ENCODE data around the gene NRIP1. TPM values are rescaled to one million over a fixed set of nuclear protein-coding genes. Genes with fewer than 3 reads are reported as not detected.

Gene NRIP1
- total and polyA plus RNA-seq, 10 of the 15 experiments (the other 5 are each of a cell fraction or from before 2014, with no cell fraction given): 2.9 to 26.1 (median 9.3) TPM

DNA sequence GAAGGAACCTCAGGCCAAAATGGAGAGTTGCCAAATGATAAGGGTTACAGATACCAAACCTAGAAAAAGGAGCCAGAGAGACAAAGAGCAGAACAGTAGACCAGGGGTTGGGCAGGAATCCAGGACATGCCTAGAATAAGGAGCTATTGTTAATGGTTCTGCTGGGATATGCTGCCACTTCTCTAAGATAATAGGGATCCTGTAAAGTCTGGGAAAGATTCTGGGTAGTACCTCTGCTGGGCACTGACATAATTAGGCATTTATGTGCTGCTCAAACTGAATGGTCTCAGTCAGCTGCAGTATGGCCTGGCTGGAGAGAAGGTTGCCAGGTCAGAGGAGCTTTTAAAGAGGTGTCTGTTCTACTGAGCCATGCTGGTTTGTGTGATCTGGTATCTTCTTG, 19.9 kb upstream of the NRIP1 start (continued):
- TF ChIP-seq, protein P1, sequence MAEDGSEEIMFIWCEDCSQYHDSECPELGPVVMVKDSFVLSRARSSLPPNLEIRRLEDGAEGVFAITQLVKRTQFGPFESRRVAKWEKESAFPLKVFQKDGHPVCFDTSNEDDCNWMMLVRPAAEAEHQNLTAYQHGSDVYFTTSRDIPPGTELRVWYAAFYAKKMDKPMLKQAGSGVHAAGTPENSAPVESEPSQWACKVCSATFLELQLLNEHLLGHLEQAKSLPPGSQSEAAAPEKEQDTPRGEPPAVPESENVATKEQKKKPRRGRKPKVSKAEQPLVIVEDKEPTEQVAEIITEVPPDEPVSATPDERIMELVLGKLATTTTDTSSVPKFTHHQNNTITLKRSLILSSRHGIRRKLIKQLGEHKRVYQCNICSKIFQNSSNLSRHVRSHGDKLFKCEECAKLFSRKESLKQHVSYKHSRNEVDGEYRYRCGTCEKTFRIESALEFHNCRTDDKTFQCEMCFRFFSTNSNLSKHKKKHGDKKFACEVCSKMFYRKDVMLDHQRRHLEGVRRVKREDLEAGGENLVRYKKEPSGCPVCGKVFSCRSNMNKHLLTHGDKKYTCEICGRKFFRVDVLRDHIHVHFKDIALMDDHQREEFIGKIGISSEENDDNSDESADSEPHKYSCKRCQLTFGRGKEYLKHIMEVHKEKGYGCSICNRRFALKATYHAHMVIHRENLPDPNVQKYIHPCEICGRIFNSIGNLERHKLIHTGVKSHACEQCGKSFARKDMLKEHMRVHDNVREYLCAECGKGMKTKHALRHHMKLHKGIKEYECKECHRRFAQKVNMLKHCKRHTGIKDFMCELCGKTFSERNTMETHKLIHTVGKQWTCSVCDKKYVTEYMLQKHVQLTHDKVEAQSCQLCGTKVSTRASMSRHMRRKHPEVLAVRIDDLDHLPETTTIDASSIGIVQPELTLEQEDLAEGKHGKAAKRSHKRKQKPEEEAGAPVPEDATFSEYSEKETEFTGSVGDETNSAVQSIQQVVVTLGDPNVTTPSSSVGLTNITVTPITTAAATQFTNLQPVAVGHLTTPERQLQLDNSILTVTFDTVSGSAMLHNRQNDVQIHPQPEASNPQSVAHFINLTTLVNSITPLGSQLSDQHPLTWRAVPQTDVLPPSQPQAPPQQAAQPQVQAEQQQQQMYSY (CRISPR knock-in tag; IDR thresholded peaks at IDR 0.05): no peak
- TF ChIP-seq RUNX3 (IDR thresholded peaks at IDR 0.05; ENCODE audit: low read length) (no peak), ZNF24 (IDR thresholded peaks at IDR 0.05) (no peak), RELA (IDR thresholded peaks at IDR 0.05; ENCODE audit: borderline replicate concordance, partially characterized antibody) (no peak), GATAD2B (conservative IDR thresholded peaks at IDR 0.05; ENCODE audit: low read depth) (no peak), RBBP5 (conservative IDR thresholded peaks at IDR 0.05) (no peak)
- TF ChIP-seq, protein P2, sequence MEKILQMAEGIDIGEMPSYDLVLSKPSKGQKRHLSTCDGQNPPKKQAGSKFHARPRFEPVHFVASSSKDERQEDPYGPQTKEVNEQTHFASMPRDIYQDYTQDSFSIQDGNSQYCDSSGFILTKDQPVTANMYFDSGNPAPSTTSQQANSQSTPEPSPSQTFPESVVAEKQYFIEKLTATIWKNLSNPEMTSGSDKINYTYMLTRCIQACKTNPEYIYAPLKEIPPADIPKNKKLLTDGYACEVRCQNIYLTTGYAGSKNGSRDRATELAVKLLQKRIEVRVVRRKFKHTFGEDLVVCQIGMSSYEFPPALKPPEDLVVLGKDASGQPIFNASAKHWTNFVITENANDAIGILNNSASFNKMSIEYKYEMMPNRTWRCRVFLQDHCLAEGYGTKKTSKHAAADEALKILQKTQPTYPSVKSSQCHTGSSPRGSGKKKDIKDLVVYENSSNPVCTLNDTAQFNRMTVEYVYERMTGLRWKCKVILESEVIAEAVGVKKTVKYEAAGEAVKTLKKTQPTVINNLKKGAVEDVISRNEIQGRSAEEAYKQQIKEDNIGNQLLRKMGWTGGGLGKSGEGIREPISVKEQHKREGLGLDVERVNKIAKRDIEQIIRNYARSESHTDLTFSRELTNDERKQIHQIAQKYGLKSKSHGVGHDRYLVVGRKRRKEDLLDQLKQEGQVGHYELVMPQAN (conservative IDR thresholded peaks at IDR 0.05): no peak
- TF ChIP-seq, protein P3, sequence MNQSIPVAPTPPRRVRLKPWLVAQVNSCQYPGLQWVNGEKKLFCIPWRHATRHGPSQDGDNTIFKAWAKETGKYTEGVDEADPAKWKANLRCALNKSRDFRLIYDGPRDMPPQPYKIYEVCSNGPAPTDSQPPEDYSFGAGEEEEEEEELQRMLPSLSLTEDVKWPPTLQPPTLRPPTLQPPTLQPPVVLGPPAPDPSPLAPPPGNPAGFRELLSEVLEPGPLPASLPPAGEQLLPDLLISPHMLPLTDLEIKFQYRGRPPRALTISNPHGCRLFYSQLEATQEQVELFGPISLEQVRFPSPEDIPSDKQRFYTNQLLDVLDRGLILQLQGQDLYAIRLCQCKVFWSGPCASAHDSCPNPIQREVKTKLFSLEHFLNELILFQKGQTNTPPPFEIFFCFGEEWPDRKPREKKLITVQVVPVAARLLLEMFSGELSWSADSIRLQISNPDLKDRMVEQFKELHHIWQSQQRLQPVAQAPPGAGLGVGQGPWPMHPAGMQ (IDR thresholded peaks at IDR 0.05; ENCODE audit: borderline replicate concordance): no peak

Measured in GM12878 (cell line).